HepG2 (cell line): ENCODE measurements around the gene RILPL1. TPM values are rescaled to one million over a fixed set of nuclear protein-coding genes. Genes with fewer than 3 reads are reported as not detected.

Experiments
- ETV5 ChIP-seq: IDR thresholded peaks from 2 replicates; pipeline ENCODE4 v1.6.1; 2018; ENCODE audit warnings: missing biosample characterization, missing genetic modification reagents, inconsistent platforms, borderline replicate concordance
- GABPB1 ChIP-seq: IDR thresholded peaks from 2 replicates; pipeline ENCODE4 v1.6.1; 2016; ENCODE audit warnings: mild to moderate bottlenecking, missing genetic modification reagents, moderate library complexity, missing compliant biosample characterization
- HCFC1 ChIP-seq: fragments of 150-350 bp; IDR thresholded peaks from 2 replicates; pipeline ENCODE4 v1.6.1; 2014; ENCODE audit warnings: low read depth, low read length
- KDM6A ChIP-seq: IDR thresholded peaks from 2 replicates; pipeline ENCODE4 v1.6.1; 2016; ENCODE audit warnings: low read depth
- SUZ12 ChIP-seq: fragments of 150-350 bp; IDR thresholded peaks from 2 replicates; pipeline ENCODE4 v1.6.1; 2014; ENCODE audit warnings: low read depth, low read length
- TEAD3 ChIP-seq: optimal IDR thresholded peaks from 2 replicates; pipeline ENCODE3; 2016; ENCODE audit warnings: borderline replicate concordance
- TFE3 ChIP-seq: IDR thresholded peaks from 2 replicates; pipeline ENCODE4 v1.6.1; 2016
- THAP11 ChIP-seq: IDR thresholded peaks from 2 replicates; pipeline ENCODE4 v1.6.1; 2016; ENCODE audit warnings: missing biosample characterization, missing genetic modification reagents
- YEATS4 ChIP-seq: sonication (generic); formaldehyde crosslinking; IDR thresholded peaks from 2 replicates; pipeline ENCODE4 v1.4.0; 2020; ENCODE audit warnings: missing genetic modification reagents, borderline replicate concordance
- ZBTB40 ChIP-seq, 2 experiments: fragments of 450-650 bp in 1 of 2; sonication (generic) in 1 of 2; formaldehyde crosslinking in 1 of 2; IDR thresholded peaks; 2 replicates each; pipeline versions ENCODE4 v1.6.1 to v1.8.0; 2016 to 2022; ENCODE audit warnings: antibody characterized with exemption in 1 of 2, mild to moderate bottlenecking in 1 of 2, missing genetic modification reagents in 1 of 2
- ZNF280D ChIP-seq: sonication (generic); formaldehyde crosslinking; IDR thresholded peaks from 2 replicates; pipeline ENCODE4 v1.5.1; 2020; ENCODE audit warnings: mild to moderate bottlenecking, missing genetic modification reagents
- ZNF431 ChIP-seq: sonication (generic); formaldehyde crosslinking; IDR thresholded peaks from 2 replicates; pipeline ENCODE4 v1.9.0; 2022; ENCODE audit warnings: missing genetic modification reagents, low read depth, mild to moderate bottlenecking, borderline replicate concordance
- polyA plus RNA-seq, 8 experiments: library from polyadenylated mRNA; depleted of rRNA in 3 of 8; stranded (reverse) in 7 of 8; unstranded in 1 of 8; fragments of >200 nt; fragmentation: Illumina TruSeq in 4 of 8; extraction: Trizol in 4 of 8; gene quantifications; 2 replicates each; pipeline versions ENCODE4 v1.2.1 to v1.2.3, GENCODE V29; 2011 to 2016; ENCODE audit warnings: low read depth in 4 of 8, missing spikeins in 1 of 8, mixed read lengths in 1 of 8; ENCODE audit not compliant: insufficient read depth in 1 of 8
- total RNA-seq, 5 experiments: library from RNA; depleted of rRNA; stranded (reverse); fragments of >200 nt; fragmentation: Illumina TruSeq; extraction: Trizol; gene quantifications; 2 replicates each; pipeline ENCODE4 v1.2.3, GENCODE V29; 2016; ENCODE audit warnings: low read depth in 1 of 5

RILPL1 gene
- total and polyA plus RNA-seq, 2 of the 13 experiments (the other 11 are each of a cell fraction or from before 2014, with no cell fraction given): 5.8 to 28.4 TPM

- TF ChIP-seq ZBTB40 (IDR thresholded peaks at IDR 0.05): no peak
- peak; percentile 48; the same call in 1 of the 2 replicates for TF ChIP-seq ZBTB40 (CRISPR knock-in tag; IDR thresholded peaks at IDR 0.05)
- TF ChIP-seq HCFC1: peak; percentile 84
- no peak for TF ChIP-seq ZNF431 (CRISPR knock-in tag)
- TF ChIP-seq ETV5 (CRISPR knock-in tag): no peak
- no peak for TF ChIP-seq KDM6A (CRISPR knock-in tag)
- TF ChIP-seq THAP11 (CRISPR knock-in tag): peak; percentile 98
- peak; percentile 61; the same call in 1 of the 2 replicates for TF ChIP-seq SUZ12
- peak; percentile 77; the same call in 1 of the 2 replicates for TF ChIP-seq TFE3
- TF ChIP-seq YEATS4: peak; percentile 43; the same call in 1 of the 2 replicates
- TF ChIP-seq GABPB1 (CRISPR knock-in tag): peak; percentile 50; the same call in 1 of the 2 replicates
- peak; percentile 93 for TF ChIP-seq TEAD3 (CRISPR knock-in tag)
- 0 out of 2 replicates have a peak, but pooled peaks have one; percentile 33 for TF ChIP-seq ZNF280D (CRISPR knock-in tag)
Observed at GRCh38 chr12:123571343-123571813, 37.9 kb upstream of the RILPL1 start (continued).
